Measurements from ENCODE around the gene TFAP2D. TPM values are rescaled to one million over a fixed set of nuclear protein-coding genes. Genes with fewer than 3 reads are reported as not detected.

TFAP2D gene
- total RNA-seq, 2 experiments from 2014 or later: not detected

- Histone ChIP-seq H3K27ac (ENCODE audit: low read depth, low read length, poor library complexity, severe bottlenecking) (no peak within 1 kb of the TSS), H3K36me3 (ENCODE audit: insufficient read depth, low read length) (no peaks in the 10 kb centered on the region), H2AFZ (ENCODE audit: low read length) (no peak within 1 kb of the TSS), H3K4me1 (ENCODE audit: insufficient read depth, low read length, poor library complexity, severe bottlenecking) (no peaks in the 10 kb centered on the region), H3K4me2 (ENCODE audit: low read length) (no peak within 1 kb of the TSS), H3K9me3 (ENCODE audit: low read length) (no peaks in the 10 kb centered on the region), H4K20me1 (ENCODE audit: insufficient read depth, low read length) (no peaks in the 10 kb centered on the region), H3K9me2 (ENCODE audit: insufficient read depth, low read length) (no peaks in the 10 kb centered on the region), H3K79me2 (ENCODE audit: insufficient read depth, low read depth, low read length) (no peaks in the 10 kb centered on the region), H3K4me3 (ENCODE audit: low read depth, low read length, poor library complexity, severe bottlenecking) (no peak within 1 kb of the TSS)
- TF ChIP-seq EZH2phosphoT487 (IDR thresholded peaks at IDR 0.05; ENCODE audit: borderline replicate concordance, low read depth, low read length): no peak
- no peak for TF ChIP-seq CTCF (conservative IDR thresholded peaks at IDR 0.05; ENCODE audit: low read length)
- DNase-seq (ENCODE audit: low spot score): no peak
- intact Hi-C loops (cut with micrococcal nuclease; ENCODE audit: unreplicated experiment): loop anchor here (5.0 to 10.0 kb wide), 5 partner anchors 716 to 1204 kb away; no protein-coding TSS in a partner anchor
- BruUV-seq (replicated peaks): no TSS peak
- POLR2A ChIA-PET: interaction anchor here (0.5 to 0.6 kb wide), 2 partner anchors 272 to 635 kb away, joined by 3 to 7 read pairs; no protein-coding TSS in a partner anchor
- CTCF ChIA-PET (ENCODE audit: unreplicated experiment): no interaction called here
Observed at GRCh38 chr6:50818673-50819072, 105.3 kb downstream of the TFAP2D start, which contains the start of gene TFAP2B. TFAP2B (plus strand) TSS chr6:50818871; CDS start chr6:50818892, 21 bp downstream.

GRCh38 chr6:50819466-50819903, 106.2 kb downstream of the TFAP2D start:
- Histone ChIP-seq H2AFZ (ENCODE audit: low read length) (no peak overlapping the region), H3K9me2 (ENCODE audit: insufficient read depth, low read length) (no peaks in the 10 kb centered on the region), H4K20me1 (ENCODE audit: insufficient read depth, low read length) (no peaks in the 10 kb centered on the region), H3K4me1 (ENCODE audit: insufficient read depth, low read length, poor library complexity, severe bottlenecking) (no peaks in the 10 kb centered on the region), H3K36me3 (ENCODE audit: insufficient read depth, low read length) (no peaks in the 10 kb centered on the region), H3K4me3 (ENCODE audit: low read depth, low read length, poor library complexity, severe bottlenecking) (no peak overlapping the region), H3K27ac (ENCODE audit: low read depth, low read length, poor library complexity, severe bottlenecking) (no peak overlapping the region), H3K9me3 (ENCODE audit: low read length) (no peaks in the 10 kb centered on the region), H3K4me2 (ENCODE audit: low read length) (no peak overlapping the region), H3K79me2 (ENCODE audit: insufficient read depth, low read depth, low read length) (no peaks in the 10 kb centered on the region)
- intact Hi-C loops (cut with micrococcal nuclease; ENCODE audit: unreplicated experiment): loop anchor here (5.0 to 10.0 kb wide), 5 partner anchors 715 to 1203 kb away; no protein-coding TSS in a partner anchor
- no TSS peak for BruUV-seq (replicated peaks)
- TF ChIP-seq EZH2phosphoT487 (IDR thresholded peaks at IDR 0.05; ENCODE audit: borderline replicate concordance, low read depth, low read length): no peak
- no peak for TF ChIP-seq CTCF (conservative IDR thresholded peaks at IDR 0.05; ENCODE audit: low read length)
- no peak for DNase-seq (ENCODE audit: low spot score)
- ChIA-PET CTCF (ENCODE audit: unreplicated experiment) (no interaction called here), POLR2A (interaction anchor here (0.5 kb wide), 1 partner anchor 635 kb away, joined by 7 read pairs; no protein-coding TSS in a partner anchor)

Data from OCI-LY7 (cell line).